Activated CD4-positive, alpha-beta T cell treated with anti-CD3 and anti-CD28 coated beads, Interleukin-2, Interleukin-6, amounts not matched to agents 100 ng/mL and 50 ng/mL, durations not matched to agents 16 hours and 8 hours (primary cell): ENCODE results near the gene ANO3.

Source experiments
- DNase-seq: peaks from one replicate; pipeline ENCODE4 v3.0.0-alpha.2; 2020

ANO3 gene

GRCh38 chr11:26510164-26510563 is 178.2 kb downstream of the ANO3 start:
- no peak for DNase-seq

GRCh38 chr11:26510756-26511155 is 178.8 kb downstream of the ANO3 start:
- no peak for DNase-seq

GRCh38 chr11:26512196-26512595 is 180.3 kb downstream of the ANO3 start:
- no peak for DNase-seq

GRCh38 chr11:26519469-26519868 is 187.5 kb downstream of the ANO3 start:
- DNase-seq = no peak

- DNase-seq = peak; percentile 2
Observed at GRCh38 chr11:26522912-26523610, 191.1 kb downstream of the ANO3 start.

GRCh38 chr11:26527685-26528084 is 195.8 kb downstream of the ANO3 start:
- no peak for DNase-seq

GRCh38 chr11:26537341-26537740 is 205.4 kb downstream of the ANO3 start:
- DNase-seq = no peak

- no peak for DNase-seq
Observed at GRCh38 chr11:26539517-26539916, 207.6 kb downstream of the ANO3 start.

- no peak for DNase-seq
Observed at GRCh38 chr11:26541870-26542269, 209.9 kb downstream of the ANO3 start.

GRCh38 chr11:26549176-26549575 is 217.2 kb downstream of the ANO3 start:
- no peak for DNase-seq

GRCh38 chr11:26550022-26550421 is 218.1 kb downstream of the ANO3 start:
- DNase-seq = no peak

GRCh38 chr11:26551186-26551801 is 219.4 kb downstream of the ANO3 start:
- no peak for DNase-seq

- DNase-seq = no peak
Observed at GRCh38 chr11:26553182-26553581, 221.3 kb downstream of the ANO3 start.

- no peak for DNase-seq
Observed at GRCh38 chr11:26554455-26554854, 222.5 kb downstream of the ANO3 start.

GRCh38 chr11:26556582-26556981 is 224.7 kb downstream of the ANO3 start:
- DNase-seq = no peak

GRCh38 chr11:26557666-26558065 is 225.7 kb downstream of the ANO3 start:
- DNase-seq = no peak

GRCh38 chr11:26558190-26558589 is 226.3 kb downstream of the ANO3 start:
- no peak for DNase-seq

GRCh38 chr11:26569646-26570045 is 237.7 kb downstream of the ANO3 start:
- no peak for DNase-seq

- no peak for DNase-seq
Observed at GRCh38 chr11:26571861-26572654, 240.1 kb downstream of the ANO3 start, which contains the start of gene MUC15. Gene MUC15, minus strand, starts transcription at chr11:26572263. Its CDS starts 5,169 bp downstream, at chr11:26567094.

- no peak for DNase-seq
Observed at GRCh38 chr11:26572770-26573402, 241.0 kb downstream of the ANO3 start.

GRCh38 chr11:26573896-26574295 is 242.0 kb downstream of the ANO3 start:
- no peak for DNase-seq

GRCh38 chr11:26575946-26576345 is 244.0 kb downstream of the ANO3 start:
- no peak for DNase-seq

GRCh38 chr11:26578998-26579661 is 247.2 kb downstream of the ANO3 start:
- no peak for DNase-seq
